Loucy (cell line): Measurements from ENCODE around the gene CADM1.

Experiments used
- H2AFZ ChIP-seq: fragments of 200-600 bp; sonication (generic); 2 replicates; pipeline ENCODE4 v1.6.0; 2016; ENCODE audit warnings: antibody characterized with exemption, mild to moderate bottlenecking, low read length, moderate library complexity
- H3F3A ChIP-seq: fragments of 200-600 bp; 2 replicates; pipeline ENCODE4 v1.6.0; 2016; ENCODE audit warnings: antibody characterized with exemption, low read depth, mild to moderate bottlenecking
- H3K27me3 ChIP-seq: fragments of 200-600 bp; sonication (generic); 2 replicates; pipeline ENCODE4 v1.6.1; 2014; ENCODE audit warnings: low read length, mild to moderate bottlenecking; ENCODE audit not compliant: insufficient read depth, poor library complexity, severe bottlenecking
- H3K36me3 ChIP-seq: fragments of 200-600 bp; sonication (generic); 2 replicates; pipeline ENCODE4 v1.6.1; 2016; ENCODE audit warnings: low read length; ENCODE audit not compliant: insufficient read depth
- H3K4me1 ChIP-seq: fragments of 200-600 bp; sonication (generic); 2 replicates; pipeline ENCODE4 v1.5.1; 2014; ENCODE audit warnings: low read length, mild to moderate bottlenecking; ENCODE audit not compliant: insufficient read depth, poor library complexity, severe bottlenecking
- H3K4me2 ChIP-seq: fragments of 200-600 bp; sonication (generic); 2 replicates; pipeline ENCODE4 v1.6.0; 2014; ENCODE audit warnings: antibody characterized with exemption, low read length, low read depth, mild to moderate bottlenecking; ENCODE audit not compliant: poor library complexity, severe bottlenecking
- H3K4me3 ChIP-seq: fragments of 200-600 bp; sonication (generic); 2 replicates; pipeline ENCODE4 v1.5.1; 2014; ENCODE audit warnings: low read length, mild to moderate bottlenecking, mixed read lengths; ENCODE audit not compliant: poor library complexity, severe bottlenecking
- H3K79me2 ChIP-seq: fragments of 200-600 bp; sonication (generic); 2 replicates; pipeline ENCODE4 v1.6.1; 2014; ENCODE audit warnings: low read length; ENCODE audit not compliant: insufficient read depth
- H3K9ac ChIP-seq: fragments of 200-600 bp; sonication (generic); 2 replicates; pipeline ENCODE4 v1.6.0; 2014; ENCODE audit warnings: mild to moderate bottlenecking, low read depth, low read length, moderate library complexity; ENCODE audit not compliant: poor library complexity, severe bottlenecking
- H3K9me2 ChIP-seq: fragments of 200-600 bp; sonication (generic); replicated peaks from 2 replicates; pipeline ENCODE4 v1.6.1; 2016; ENCODE audit warnings: low read depth, low read length, mixed read lengths
- H3K9me3 ChIP-seq: fragments of 200-600 bp; sonication (generic); 2 replicates; pipeline ENCODE4 v1.6.1; 2014; ENCODE audit warnings: mild to moderate bottlenecking, antibody characterized with exemption, low read length, low read depth; ENCODE audit not compliant: insufficient read depth
- H4K20me1 ChIP-seq: fragments of 200-600 bp; sonication (generic); 2 replicates; pipeline ENCODE4 v1.6.0; 2014; ENCODE audit warnings: antibody characterized with exemption, low read length, mild to moderate bottlenecking; ENCODE audit not compliant: insufficient read depth, poor library complexity, severe bottlenecking
- EZH2phosphoT487 ChIP-seq: fragments of 200-600 bp; IDR thresholded peaks from 2 replicates; pipeline ENCODE4 v1.6.1; 2018; ENCODE audit warnings: antibody characterized with exemption, mild to moderate bottlenecking, moderate library complexity, borderline replicate concordance
- TF ChIP-seq, protein P1 (sequence below): fragments of 200-600 bp; sonication (generic); conservative IDR thresholded peaks from 2 replicates; pipeline ENCODE4 v1.5.1; 2014; ENCODE audit warnings: mild to moderate bottlenecking, antibody characterized with exemption, low read length

Gene CADM1

DNA sequence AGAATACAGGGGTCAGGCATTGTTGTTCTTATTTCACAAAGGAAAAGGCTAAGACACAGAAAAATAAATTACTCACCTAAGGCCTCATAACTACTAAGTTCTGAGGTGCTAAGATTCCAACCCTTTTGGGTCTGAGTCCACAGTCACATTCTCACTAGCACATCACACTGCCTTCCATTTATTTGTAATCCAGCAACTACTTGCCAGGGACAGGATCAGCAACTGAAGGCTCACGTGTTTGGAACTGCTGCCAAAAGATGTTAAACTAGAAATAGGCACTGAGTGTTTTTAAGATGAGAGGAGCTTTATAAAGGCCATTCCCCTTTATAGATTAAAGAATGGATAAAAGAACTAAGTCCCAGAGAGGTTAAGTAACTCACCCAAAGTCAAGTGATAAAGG is 58.0 kb downstream of the CADM1 start:
- Histone ChIP-seq H3K9ac (no peak overlapping the region), H2AFZ (no peak overlapping the region), H4K20me1 (no peaks in the 10 kb centered on the region), H3K27me3 (no peaks in the 10 kb centered on the region), H3F3A (no peaks in the 10 kb centered on the region), H3K79me2 (no peaks in the 10 kb centered on the region), H3K4me1 (no peaks in the 10 kb centered on the region), H3K9me3 (0 out of 2 replicates have a peak, but pooled peaks cover 3% of the 10 kb centered on the region), H3K36me3 (no peaks in the 10 kb centered on the region), H3K4me3 (no peak overlapping the region), H3K9me2 (no peaks in the 10 kb centered on the region), H3K4me2 (no peak overlapping the region)
- TF ChIP-seq, protein P1, sequence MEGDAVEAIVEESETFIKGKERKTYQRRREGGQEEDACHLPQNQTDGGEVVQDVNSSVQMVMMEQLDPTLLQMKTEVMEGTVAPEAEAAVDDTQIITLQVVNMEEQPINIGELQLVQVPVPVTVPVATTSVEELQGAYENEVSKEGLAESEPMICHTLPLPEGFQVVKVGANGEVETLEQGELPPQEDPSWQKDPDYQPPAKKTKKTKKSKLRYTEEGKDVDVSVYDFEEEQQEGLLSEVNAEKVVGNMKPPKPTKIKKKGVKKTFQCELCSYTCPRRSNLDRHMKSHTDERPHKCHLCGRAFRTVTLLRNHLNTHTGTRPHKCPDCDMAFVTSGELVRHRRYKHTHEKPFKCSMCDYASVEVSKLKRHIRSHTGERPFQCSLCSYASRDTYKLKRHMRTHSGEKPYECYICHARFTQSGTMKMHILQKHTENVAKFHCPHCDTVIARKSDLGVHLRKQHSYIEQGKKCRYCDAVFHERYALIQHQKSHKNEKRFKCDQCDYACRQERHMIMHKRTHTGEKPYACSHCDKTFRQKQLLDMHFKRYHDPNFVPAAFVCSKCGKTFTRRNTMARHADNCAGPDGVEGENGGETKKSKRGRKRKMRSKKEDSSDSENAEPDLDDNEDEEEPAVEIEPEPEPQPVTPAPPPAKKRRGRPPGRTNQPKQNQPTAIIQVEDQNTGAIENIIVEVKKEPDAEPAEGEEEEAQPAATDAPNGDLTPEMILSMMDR = no peak
- TF ChIP-seq EZH2phosphoT487 = no peak

DNA sequence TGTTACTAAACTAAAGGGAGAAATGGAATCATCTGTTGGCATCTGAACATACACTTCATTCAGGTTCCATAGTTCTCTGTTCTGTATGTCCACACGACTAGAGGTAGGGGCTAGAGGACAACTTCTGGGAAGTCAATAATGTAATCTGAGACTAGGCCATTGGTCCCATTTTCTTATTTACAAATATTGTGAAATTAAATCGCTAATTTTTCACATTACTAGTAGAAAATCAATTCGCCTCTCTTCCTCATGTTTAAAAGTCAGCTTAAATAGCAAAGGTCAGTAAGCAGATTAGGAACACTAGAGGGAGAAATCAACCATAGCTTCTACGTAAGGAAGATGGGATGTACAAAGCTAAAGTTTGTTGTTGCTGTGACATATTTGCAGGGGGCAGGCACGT is 59.7 kb downstream of the CADM1 start:
- no peak for TF ChIP-seq EZH2phosphoT487
- H4K20me1 ChIP-seq = no peaks in the 10 kb centered on the region
- no peak overlapping the region for H3K9ac ChIP-seq

DNA sequence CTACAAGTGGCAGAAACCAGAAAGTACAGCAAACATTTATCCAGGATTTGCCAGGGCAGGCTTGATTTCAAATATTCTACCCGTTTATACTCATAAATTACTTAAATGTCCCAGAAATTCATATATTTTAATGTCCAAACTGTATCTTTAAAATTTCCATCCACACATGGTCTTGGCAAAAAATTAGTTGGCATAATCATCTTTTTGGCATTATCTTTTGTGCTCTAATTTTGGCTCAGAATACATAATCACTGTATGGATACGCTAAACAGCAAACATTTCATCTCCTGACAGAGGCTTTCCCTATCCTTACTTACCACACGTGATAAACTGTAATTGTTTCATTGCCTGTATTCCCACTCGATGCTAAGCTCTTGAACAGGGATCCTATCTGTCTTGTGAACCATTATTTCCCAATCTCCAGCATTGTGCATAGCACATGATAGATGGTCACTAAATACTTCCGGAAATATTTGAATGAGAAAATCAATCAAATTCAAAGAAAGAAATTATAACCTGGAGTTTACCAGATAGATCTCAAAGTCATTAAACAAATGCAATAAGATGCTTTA is 64.2 kb downstream of the CADM1 start:
- TF ChIP-seq, protein P1 = no peak
- TF ChIP-seq EZH2phosphoT487 = no peak

More for the DNA sequence above, 59.7 kb downstream of the CADM1 start:
- no peak overlapping the region for H3K4me3 ChIP-seq
- no peaks in the 10 kb centered on the region for H3K36me3 ChIP-seq
- H3K4me2 ChIP-seq = no peak overlapping the region
- H3K4me1 ChIP-seq = no peaks in the 10 kb centered on the region
- H3F3A ChIP-seq = no peaks in the 10 kb centered on the region
- H3K79me2 ChIP-seq = no peaks in the 10 kb centered on the region
- no peaks in the 10 kb centered on the region for H3K27me3 ChIP-seq
- no peak overlapping the region for H2AFZ ChIP-seq
- 0 out of 2 replicates have a peak, but pooled peaks cover 3% of the 10 kb centered on the region for H3K9me3 ChIP-seq
- no peaks in the 10 kb centered on the region for H3K9me2 ChIP-seq

DNA sequence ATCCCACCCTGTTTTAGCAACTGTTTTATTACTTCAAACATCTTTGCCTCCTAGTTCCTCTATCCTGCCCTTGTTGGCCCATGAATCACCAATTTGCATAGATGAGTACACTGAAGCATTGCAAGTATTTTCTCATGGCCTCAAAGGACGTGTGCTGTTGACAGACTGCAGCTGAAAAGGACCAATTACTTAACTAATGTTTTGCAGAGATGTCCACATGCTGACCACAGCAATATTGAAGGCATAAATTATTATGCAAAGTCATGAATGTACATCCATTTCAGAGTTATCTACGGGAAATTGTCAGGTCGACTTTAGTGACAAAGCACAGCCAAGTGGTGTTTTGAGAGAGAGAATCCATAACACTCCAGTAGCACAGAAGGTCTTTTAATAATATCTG is 64.8 kb downstream of the CADM1 start:
- Histone ChIP-seq H3K4me3 (no peak overlapping the region), H2AFZ (no peak overlapping the region), H3F3A (no peaks in the 10 kb centered on the region), H3K9me2 (no peaks in the 10 kb centered on the region), H3K9me3 (no peaks in the 10 kb centered on the region), H3K4me2 (no peak overlapping the region), H3K79me2 (no peaks in the 10 kb centered on the region), H3K9ac (no peak overlapping the region), H4K20me1 (no peaks in the 10 kb centered on the region), H3K4me1 (no peaks in the 10 kb centered on the region), H3K36me3 (no peaks in the 10 kb centered on the region), H3K27me3 (no peaks in the 10 kb centered on the region)
- TF ChIP-seq EZH2phosphoT487 = no peak
- TF ChIP-seq, protein P1 = no peak

More for the DNA sequence above, 64.2 kb downstream of the CADM1 start:
- Histone ChIP-seq H2AFZ (no peak overlapping the region), H3K4me3 (no peak overlapping the region), H3K79me2 (no peaks in the 10 kb centered on the region), H3K4me1 (no peaks in the 10 kb centered on the region), H3K27me3 (no peaks in the 10 kb centered on the region), H3K9me3 (no peaks in the 10 kb centered on the region), H3K9me2 (no peaks in the 10 kb centered on the region), H3K4me2 (no peak overlapping the region), H3K9ac (no peak overlapping the region), H4K20me1 (no peaks in the 10 kb centered on the region), H3K36me3 (no peaks in the 10 kb centered on the region), H3F3A (no peaks in the 10 kb centered on the region)
